Fibroblast of lung (primary cell): ENCODE measurements around the gene STPG3. TPM values are rescaled to one million over a fixed set of nuclear protein-coding genes. Genes with fewer than 3 reads are reported as not detected.

ENCODE experiments used
- DNase-seq, 2 donors: peaks; one replicate each; pipeline versions ENCODE4 v3.0.0 to v3.0.0-alpha.2; 2010; ENCODE audit warnings: low read depth in 2 of 2
- H2AFZ ChIP-seq: 2 replicates; pipeline ENCODE4 v1.5.1; 2012; ENCODE audit warnings: low read length, control low read depth, inconsistent platforms
- H3K27ac ChIP-seq: 2 replicates; pipeline ENCODE4 v1.5.1; 2011; ENCODE audit warnings: low read length, control low read depth; ENCODE audit not compliant: insufficient read depth
- H3K27me3 ChIP-seq: 2 replicates; pipeline ENCODE4 v1.5.1; 2011; ENCODE audit warnings: mild to moderate bottlenecking, low read length; ENCODE audit not compliant: control insufficient read depth, insufficient read depth
- H3K36me3 ChIP-seq: 2 replicates; pipeline ENCODE4 v1.5.1; 2011; ENCODE audit warnings: low read length; ENCODE audit not compliant: control insufficient read depth, insufficient read depth
- H3K4me1 ChIP-seq: 2 replicates; pipeline ENCODE4 v1.5.1; 2011; ENCODE audit warnings: low read length; ENCODE audit not compliant: control insufficient read depth, insufficient read depth; ENCODE audit errors: extremely low read depth
- H3K4me2 ChIP-seq: 2 replicates; pipeline ENCODE4 v1.5.1; 2011; ENCODE audit warnings: low read length, control low read depth; ENCODE audit not compliant: insufficient read depth; ENCODE audit errors: extremely low read depth
- H3K4me3 ChIP-seq, 4 experiments: fragments of 200-600 bp in 1 of 4; sonication (generic) in 1 of 4; replicated peaks in 1 of 4; 2 replicates each; pipeline ENCODE4 v1.5.1; 2011 to 2016; ENCODE audit warnings: low read length in 4 of 4, low read depth in 3 of 4, mild to moderate bottlenecking in 3 of 4, control low read depth in 2 of 4, inconsistent platforms in 1 of 4, mixed read lengths in 1 of 4; ENCODE audit not compliant: insufficient read depth in 1 of 4; ENCODE audit errors: control extremely low read depth in 1 of 4
- H3K79me2 ChIP-seq: 2 replicates; pipeline ENCODE4 v1.5.1; 2012; ENCODE audit warnings: mild to moderate bottlenecking, low read length, inconsistent platforms; ENCODE audit not compliant: control insufficient read depth, insufficient read depth
- H3K9ac ChIP-seq: 2 replicates; pipeline ENCODE4 v1.5.1; 2011; ENCODE audit warnings: mild to moderate bottlenecking, low read length, control low read depth; ENCODE audit not compliant: insufficient read depth
- H3K9me3 ChIP-seq: 2 replicates; pipeline ENCODE4 v1.5.1; 2012; ENCODE audit warnings: low read depth, low read length; ENCODE audit not compliant: control insufficient read depth, insufficient read depth
- H4K20me1 ChIP-seq: 2 replicates; pipeline ENCODE4 v1.5.1; 2011; ENCODE audit warnings: low read length; ENCODE audit not compliant: control insufficient read depth, insufficient read depth; ENCODE audit errors: extremely low read depth
- EZH2 ChIP-seq: IDR thresholded peaks from 2 replicates; pipeline ENCODE4 v1.5.1; 2012; ENCODE audit warnings: low read length, control low read depth, mild to moderate bottlenecking; ENCODE audit errors: missing control alignments
- polyA plus RNA-seq, 2 donors: library from polyadenylated mRNA; depleted of rRNA in 1 of 2; stranded (reverse) in 1 of 2; unstranded in 1 of 2; fragments of >200 nt; gene quantifications; 2 replicates each; pipeline ENCODE4 v1.2.1, GENCODE V29; 2011 to 2012; ENCODE audit warnings: missing spikeins in 1 of 2
- total RNA-seq: library from RNA; depleted of rRNA; stranded (reverse); fragments of >200 nt; gene quantifications from 2 replicates; pipeline ENCODE4 v1.2.1, GENCODE V29; 2014
- TF ChIP-seq, protein P1 (sequence below), 2 donors: IDR thresholded peaks in 1 of 2; conservative IDR thresholded peaks in 1 of 2; 1 replicate in 1 of 2; 2 replicates in 1 of 2; pipeline ENCODE4 v1.5.1; 2011 to 2012; ENCODE audit warnings: low read length in 2 of 2, control low read depth in 1 of 2, inconsistent platforms in 1 of 2, low read depth in 1 of 2, mild to moderate bottlenecking in 1 of 2

STPG3 gene
- total and polyA plus RNA-seq, 2 donors (not counting 1 experiment from before 2014, with no cell fraction given), result not detected

- no peak overlapping the region for H2AFZ ChIP-seq
- peak in 1 of 2 donors; percentile 32 for DNase-seq
- H3K4me3 ChIP-seq, result peak overlapping the region in 1 of 4 experiments; percentile 10
Measured at GRCh38 chr9:137280474-137281344, 29.6 kb downstream of the STPG3 start.

DNA sequence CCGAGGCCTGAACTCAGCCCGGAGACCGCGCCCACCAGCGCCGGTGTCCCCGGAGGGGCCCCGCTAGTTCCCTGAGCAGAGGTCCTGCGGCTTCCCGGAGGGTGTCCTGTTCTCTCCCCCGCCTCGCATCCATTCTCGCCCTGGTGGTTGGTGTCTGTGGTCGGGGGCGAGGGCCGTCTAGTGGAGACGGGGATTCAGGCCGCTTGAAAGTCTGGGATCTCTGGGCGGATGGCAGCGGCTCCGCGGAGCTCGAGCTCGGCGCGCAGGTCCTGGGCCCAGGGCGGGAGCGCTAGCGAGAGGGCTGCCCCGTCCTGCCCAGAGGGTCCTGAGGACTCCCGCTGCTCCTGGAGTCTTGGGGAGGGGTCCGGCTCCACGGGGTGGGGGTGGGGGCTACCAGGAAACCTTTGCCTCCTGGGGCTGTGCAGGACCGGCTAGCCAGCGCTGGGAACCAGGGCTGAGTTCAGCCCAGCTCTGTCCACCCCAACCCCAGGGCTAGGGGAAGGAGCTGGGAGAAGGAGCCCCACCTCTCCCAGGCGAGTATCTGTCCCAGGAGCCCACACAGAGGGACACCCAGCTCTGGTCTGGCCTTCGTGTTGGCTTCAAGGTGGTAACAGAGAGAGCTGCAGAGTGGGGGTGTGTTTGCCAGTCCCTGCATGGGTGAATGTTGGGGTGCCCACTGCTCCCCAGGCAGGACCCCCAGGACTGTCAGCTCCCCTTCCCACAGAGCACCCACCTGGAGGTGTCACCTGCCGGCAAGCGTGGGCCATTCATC, 30.4 kb downstream of the STPG3 start:
- Histone ChIP-seq H3K4me2 (no peak overlapping the region), H3K9ac (no peak overlapping the region), H3K4me1 (peaks cover 8% of the 10 kb centered on the region), H3K27ac (no peak overlapping the region), H3K36me3 (peaks cover 17% of the 10 kb centered on the region), H3K9me3 (no peaks in the 10 kb centered on the region), H2AFZ (no peak overlapping the region), H3K27me3 (no peaks in the 10 kb centered on the region), H3K4me3 (peak overlapping the region in 1 of 4 experiments; percentile 10), H4K20me1 (no peaks in the 10 kb centered on the region), H3K79me2 (peaks cover 26% of the 10 kb centered on the region)
- TF ChIP-seq EZH2, result no peak
- TF ChIP-seq, protein P1, sequence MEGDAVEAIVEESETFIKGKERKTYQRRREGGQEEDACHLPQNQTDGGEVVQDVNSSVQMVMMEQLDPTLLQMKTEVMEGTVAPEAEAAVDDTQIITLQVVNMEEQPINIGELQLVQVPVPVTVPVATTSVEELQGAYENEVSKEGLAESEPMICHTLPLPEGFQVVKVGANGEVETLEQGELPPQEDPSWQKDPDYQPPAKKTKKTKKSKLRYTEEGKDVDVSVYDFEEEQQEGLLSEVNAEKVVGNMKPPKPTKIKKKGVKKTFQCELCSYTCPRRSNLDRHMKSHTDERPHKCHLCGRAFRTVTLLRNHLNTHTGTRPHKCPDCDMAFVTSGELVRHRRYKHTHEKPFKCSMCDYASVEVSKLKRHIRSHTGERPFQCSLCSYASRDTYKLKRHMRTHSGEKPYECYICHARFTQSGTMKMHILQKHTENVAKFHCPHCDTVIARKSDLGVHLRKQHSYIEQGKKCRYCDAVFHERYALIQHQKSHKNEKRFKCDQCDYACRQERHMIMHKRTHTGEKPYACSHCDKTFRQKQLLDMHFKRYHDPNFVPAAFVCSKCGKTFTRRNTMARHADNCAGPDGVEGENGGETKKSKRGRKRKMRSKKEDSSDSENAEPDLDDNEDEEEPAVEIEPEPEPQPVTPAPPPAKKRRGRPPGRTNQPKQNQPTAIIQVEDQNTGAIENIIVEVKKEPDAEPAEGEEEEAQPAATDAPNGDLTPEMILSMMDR (conservative IDR thresholded peaks at IDR 0.05 in 1 of 2, IDR thresholded peaks at IDR 0.05 in 1 of 2; ENCODE audit: low read depth in 1 of 2, low read length in 2 of 2), result no peak
- DNase-seq, result no peak

More at GRCh38 chr9:137280474-137281344, 29.6 kb downstream of the STPG3 start:
- H3K27ac ChIP-seq, result no peak overlapping the region
- H3K9me3 ChIP-seq, result no peaks in the 10 kb centered on the region
- no peaks in the 10 kb centered on the region for H4K20me1 ChIP-seq
- TF ChIP-seq, protein P1 (conservative IDR thresholded peaks at IDR 0.05 in 1 of 2, IDR thresholded peaks at IDR 0.05 in 1 of 2; ENCODE audit: low read depth in 1 of 2, low read length in 2 of 2), result peak; percentile 25 to 33
- TF ChIP-seq EZH2, result no peak
- no peaks in the 10 kb centered on the region for H3K27me3 ChIP-seq
- no peak overlapping the region for H3K4me2 ChIP-seq
- peaks cover 17% of the 10 kb centered on the region for H3K36me3 ChIP-seq
- H3K79me2 ChIP-seq, result peaks cover 26% of the 10 kb centered on the region
- peak overlapping the region; percentile 23 for H3K9ac ChIP-seq
- H3K4me1 ChIP-seq, result peaks cover 10% of the 10 kb centered on the region

DNA sequence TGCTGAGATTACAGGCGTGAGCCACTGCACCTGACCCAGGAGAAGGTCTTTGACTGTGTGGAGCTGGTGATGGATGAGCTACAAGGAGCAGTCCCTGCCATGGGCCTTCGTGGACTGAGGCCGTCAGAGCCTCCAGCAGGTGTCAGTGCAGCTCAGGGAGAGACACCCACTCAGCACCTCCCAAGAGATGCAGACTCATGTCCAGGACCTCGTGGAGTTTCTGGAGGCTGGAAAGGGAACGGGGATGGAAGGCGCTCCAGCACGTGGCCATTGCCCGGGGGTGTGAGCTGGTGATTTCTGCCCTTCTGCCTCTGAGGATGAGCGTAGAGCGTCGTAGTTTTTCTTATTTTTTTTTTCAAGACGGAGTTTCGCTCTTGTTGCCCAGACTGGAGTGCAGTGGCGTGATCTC, 35.9 kb downstream of the STPG3 start:
- Histone ChIP-seq H3K4me1 (no peaks in the 10 kb centered on the region), H2AFZ (no peak overlapping the region), H3K27me3 (no peaks in the 10 kb centered on the region), H3K9me3 (no peaks in the 10 kb centered on the region), H3K79me2 (no peaks in the 10 kb centered on the region), H4K20me1 (no peaks in the 10 kb centered on the region), H3K27ac (no peak overlapping the region), H3K4me2 (no peak overlapping the region), H3K9ac (no peak overlapping the region), H3K4me3 (no peak overlapping the region), H3K36me3 (peaks cover 3% of the 10 kb centered on the region)
- peak; percentile 52 to 58 for DNase-seq
- TF ChIP-seq, protein P1 (conservative IDR thresholded peaks at IDR 0.05 in 1 of 2, IDR thresholded peaks at IDR 0.05 in 1 of 2; ENCODE audit: low read depth in 1 of 2, low read length in 2 of 2), result peak; percentile 26 to 56
- TF ChIP-seq EZH2, result no peak
